Measurements from ENCODE around the gene USP5.

USP5 gene

DNA sequence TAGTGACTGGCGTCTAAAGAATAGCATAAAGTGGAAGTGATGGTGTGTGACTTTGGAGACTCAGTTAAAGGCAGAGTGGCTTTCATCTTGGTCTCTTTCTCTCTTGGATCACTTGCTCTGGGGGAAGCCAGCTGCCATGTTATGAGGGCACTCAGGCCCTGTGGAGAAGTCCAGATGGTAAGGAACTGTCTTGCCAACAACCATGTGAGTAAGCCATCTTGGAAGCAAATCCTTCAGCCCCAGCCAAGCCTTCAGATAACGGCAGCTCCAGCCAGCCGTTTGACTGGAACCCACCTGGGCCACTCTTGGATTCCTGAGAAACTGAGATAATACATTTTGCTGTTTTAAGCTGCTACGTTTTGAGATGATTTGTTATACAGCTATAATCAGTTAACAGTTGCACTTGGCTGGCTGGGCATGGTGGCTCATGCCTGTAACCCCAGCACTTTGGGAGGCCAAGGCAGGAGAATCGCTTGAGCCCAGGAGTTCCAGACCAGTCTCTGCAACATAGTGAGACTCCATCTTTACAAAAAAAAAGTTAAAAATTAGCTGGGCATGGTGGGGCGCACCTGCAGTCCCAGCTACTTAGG, 45.0 kb downstream of the USP5 start:
- no peak for DNase-seq (ENCODE audit: low read depth)
- TF ChIP-seq, protein P1, sequence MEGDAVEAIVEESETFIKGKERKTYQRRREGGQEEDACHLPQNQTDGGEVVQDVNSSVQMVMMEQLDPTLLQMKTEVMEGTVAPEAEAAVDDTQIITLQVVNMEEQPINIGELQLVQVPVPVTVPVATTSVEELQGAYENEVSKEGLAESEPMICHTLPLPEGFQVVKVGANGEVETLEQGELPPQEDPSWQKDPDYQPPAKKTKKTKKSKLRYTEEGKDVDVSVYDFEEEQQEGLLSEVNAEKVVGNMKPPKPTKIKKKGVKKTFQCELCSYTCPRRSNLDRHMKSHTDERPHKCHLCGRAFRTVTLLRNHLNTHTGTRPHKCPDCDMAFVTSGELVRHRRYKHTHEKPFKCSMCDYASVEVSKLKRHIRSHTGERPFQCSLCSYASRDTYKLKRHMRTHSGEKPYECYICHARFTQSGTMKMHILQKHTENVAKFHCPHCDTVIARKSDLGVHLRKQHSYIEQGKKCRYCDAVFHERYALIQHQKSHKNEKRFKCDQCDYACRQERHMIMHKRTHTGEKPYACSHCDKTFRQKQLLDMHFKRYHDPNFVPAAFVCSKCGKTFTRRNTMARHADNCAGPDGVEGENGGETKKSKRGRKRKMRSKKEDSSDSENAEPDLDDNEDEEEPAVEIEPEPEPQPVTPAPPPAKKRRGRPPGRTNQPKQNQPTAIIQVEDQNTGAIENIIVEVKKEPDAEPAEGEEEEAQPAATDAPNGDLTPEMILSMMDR (conservative IDR thresholded peaks at IDR 0.05; ENCODE audit: control insufficient read depth, insufficient read depth, low read depth, low read length), result no peak
- no peak overlapping the region for H3K4me3 ChIP-seq (ENCODE audit: control insufficient read depth, low read depth, low read length)

DNA sequence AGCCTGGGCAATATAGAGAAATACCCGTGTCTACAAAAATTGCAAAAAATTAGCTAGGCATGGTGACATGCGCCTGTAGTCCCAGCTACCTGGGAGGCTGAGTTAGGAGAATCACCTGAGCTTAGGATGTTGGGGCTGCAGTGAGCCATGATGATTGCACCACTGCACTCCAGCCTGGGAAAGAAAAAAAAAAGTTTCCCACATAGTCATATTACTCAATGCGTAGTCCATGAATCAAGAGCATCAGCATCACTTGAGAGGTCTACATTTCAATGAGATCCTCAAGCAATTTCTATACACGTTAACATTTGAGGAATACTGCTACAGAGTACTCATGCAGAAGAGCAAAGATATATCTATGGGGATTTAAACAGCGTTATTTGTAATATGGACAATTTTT, 47.5 kb downstream of the USP5 start:
- TF ChIP-seq, protein P1 (conservative IDR thresholded peaks at IDR 0.05; ENCODE audit: control insufficient read depth, insufficient read depth, low read depth, low read length), result no peak
- H3K4me3 ChIP-seq (ENCODE audit: control insufficient read depth, low read depth, low read length), result no peak overlapping the region
- peak; percentile 31 for DNase-seq (ENCODE audit: low read depth)

DNA sequence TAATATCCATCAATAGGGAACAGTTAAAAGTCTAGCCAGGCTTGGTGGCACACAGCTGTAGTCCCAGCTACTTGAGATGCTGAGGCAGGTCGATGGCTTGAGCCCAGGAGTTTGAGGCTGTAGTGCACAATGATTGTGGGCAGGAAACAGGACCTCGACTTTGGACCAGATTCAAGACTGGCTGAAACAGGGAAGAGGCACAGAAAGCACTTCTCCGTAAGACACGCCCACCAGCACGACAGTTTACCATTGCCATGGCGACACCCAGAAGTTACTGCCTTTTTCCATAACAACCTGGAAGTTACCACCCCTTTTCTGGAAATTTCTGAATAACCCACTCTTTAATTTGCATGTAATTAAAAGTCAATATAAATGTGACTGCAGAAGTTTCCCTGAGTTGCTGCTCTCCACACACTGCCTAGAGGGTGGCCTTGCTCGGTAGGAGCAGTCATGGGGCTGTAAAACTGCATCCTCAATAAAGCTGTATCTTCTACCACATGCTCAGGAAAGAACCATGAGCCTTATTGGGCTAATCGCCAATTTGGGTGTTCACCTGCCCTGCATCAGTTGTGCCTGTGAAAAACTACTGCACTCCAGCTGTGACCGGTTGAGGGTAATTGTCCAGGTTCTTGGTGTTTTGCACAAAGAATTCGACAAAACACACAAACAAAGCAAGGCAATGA, 48.0 kb downstream of the USP5 start:
- H3K4me3 ChIP-seq (ENCODE audit: control insufficient read depth, low read depth, low read length), result no peak overlapping the region

DNA sequence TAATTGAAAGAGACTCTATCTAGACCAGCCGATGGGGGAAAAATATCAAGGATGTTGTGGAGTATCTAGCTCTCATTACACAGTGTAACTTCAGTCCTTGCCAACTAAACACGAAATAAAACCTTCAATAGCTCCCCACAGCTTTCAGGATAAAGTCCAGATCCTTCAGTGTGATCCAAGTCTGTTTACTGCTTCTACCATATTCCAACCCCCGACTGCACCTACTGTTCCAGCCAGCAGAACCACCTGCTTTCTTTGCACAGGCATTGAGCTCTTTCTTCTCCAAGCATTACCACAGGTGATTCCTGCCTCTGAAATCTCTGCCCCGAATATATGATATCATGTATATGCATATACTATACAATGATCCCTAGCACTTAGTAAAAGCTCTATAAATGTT, 50.5 kb downstream of the USP5 start:
- DNase-seq (ENCODE audit: low read depth), result no peak
- TF ChIP-seq, protein P1 (conservative IDR thresholded peaks at IDR 0.05; ENCODE audit: control insufficient read depth, insufficient read depth, low read depth, low read length), result no peak
- no peak overlapping the region for H3K4me3 ChIP-seq (ENCODE audit: control insufficient read depth, low read depth, low read length)

More for the DNA sequence above, 48.0 kb downstream of the USP5 start:
- peak; percentile 60 for DNase-seq (ENCODE audit: low read depth)
- TF ChIP-seq, protein P1 (conservative IDR thresholded peaks at IDR 0.05; ENCODE audit: control insufficient read depth, insufficient read depth, low read depth, low read length), result no peak

DNA sequence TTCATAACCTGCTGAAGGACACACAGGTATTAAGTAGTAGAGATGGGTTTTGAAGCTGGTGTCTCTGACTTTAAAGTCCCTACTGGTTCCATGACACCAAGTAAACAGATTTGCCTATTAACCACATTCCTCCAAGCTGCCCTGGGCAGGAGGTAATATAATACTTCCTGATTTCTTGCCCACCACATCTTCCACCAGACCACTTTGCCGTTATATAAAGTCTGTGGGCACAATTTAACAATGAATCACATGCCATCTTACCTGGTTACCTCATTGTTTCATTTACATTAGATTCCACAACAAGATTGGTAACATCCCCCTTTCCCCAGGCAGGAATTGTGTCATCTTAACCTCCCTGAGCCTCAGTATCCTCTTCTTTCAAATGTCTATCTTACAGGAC, 51.8 kb downstream of the USP5 start:
- TF ChIP-seq, protein P1 (conservative IDR thresholded peaks at IDR 0.05; ENCODE audit: control insufficient read depth, insufficient read depth, low read depth, low read length), result no peak

DNA sequence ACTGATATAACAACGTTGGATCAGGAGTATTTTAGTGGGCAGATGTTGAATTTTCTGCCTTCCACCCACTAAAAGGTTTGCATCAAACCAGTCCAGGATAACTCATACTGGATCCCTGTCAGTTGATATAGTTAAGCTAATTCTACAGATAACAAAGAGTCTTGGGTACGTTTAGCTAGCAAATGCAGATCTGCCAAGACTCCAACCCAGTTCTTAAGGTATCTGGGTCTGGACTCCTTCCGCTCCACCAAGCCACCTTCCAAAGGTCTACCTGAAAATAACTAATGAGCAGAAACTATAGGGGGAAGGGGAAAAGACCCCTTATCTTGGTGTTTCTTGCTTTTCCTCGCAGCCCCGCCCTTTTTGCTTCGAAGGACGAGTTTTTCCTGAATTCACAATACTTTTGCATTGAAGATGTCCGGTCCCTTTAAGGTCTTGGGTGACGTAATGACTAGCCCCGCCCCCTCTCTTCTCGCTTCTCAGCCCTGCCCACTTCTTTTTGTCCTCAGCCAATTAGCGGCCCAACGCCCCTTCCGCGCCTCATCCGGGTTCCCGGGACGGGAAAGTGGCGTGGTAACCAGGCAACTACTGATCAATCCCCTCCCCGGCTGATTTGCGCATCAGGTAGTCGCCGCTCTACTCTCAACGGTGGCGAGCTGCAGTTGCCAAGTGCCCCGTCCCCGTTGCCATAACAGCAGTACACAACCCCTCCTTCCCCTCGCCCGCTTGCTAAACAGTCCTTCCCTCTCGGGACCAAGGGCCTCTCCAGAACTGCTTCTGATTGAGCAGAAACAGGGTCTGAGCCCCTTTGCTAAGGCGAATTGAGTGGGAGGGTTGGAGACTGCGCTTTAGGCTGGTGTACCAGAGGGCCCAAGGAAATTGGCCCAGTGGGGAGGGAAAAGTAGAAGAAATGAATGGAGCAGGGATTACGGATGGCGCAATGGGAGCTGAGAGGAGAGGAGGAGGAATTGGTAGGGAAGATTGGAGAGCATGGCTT, 52.6 kb downstream of the USP5 start, which contains the start of gene LRRC23:
LRRC23 (plus strand) TSS at position 543 of the 997 bp plus-strand sequence. CDS start 812 bp downstream, outside the sequence.
- TF ChIP-seq, protein P1 (conservative IDR thresholded peaks at IDR 0.05; ENCODE audit: control insufficient read depth, insufficient read depth, low read depth, low read length), result no peak
- DNase-seq (ENCODE audit: low read depth), result peak; percentile 93
- peak within 1 kb of the TSS; percentile 91 for H3K4me3 ChIP-seq (ENCODE audit: control insufficient read depth, low read depth, low read length)

More for the DNA sequence above, 51.8 kb downstream of the USP5 start:
- no peak for DNase-seq (ENCODE audit: low read depth)
- H3K4me3 ChIP-seq (ENCODE audit: control insufficient read depth, low read depth, low read length), result no peak overlapping the region

Measured in fibroblast of mammary gland (primary cell).